Glomerular endothelial cell (primary cell): Measurements from ENCODE around the gene CADPS2. TPM values are rescaled to one million over a fixed set of nuclear protein-coding genes. Genes with fewer than 3 reads are reported as not detected.

Experiments used
- DNase-seq: peaks from one replicate; pipeline ENCODE4 v3.0.0-alpha.2; 2011; ENCODE audit warnings: low read depth, low spot score; ENCODE audit errors: extremely low read depth
- total RNA-seq: library from RNA; depleted of rRNA; stranded (reverse); fragments of >200 nt; gene quantifications from 2 replicates; pipeline ENCODE4 v1.2.3, GENCODE V29; 2015

Gene CADPS2
- total RNA-seq: 12.4 and 13.8 TPM in 2 replicates

GRCh38 chr7:122886357-122887081 is at the start of gene CADPS2:
CADPS2 (minus strand) TSS chr7:122886460; CDS start chr7:122886337, 123 bp downstream.
- peak; percentile 36 for DNase-seq

- no peak for DNase-seq
These were observed 49.4 kb upstream of the CADPS2 start for GRCh38 chr7:122935620-122936019.

DNA sequence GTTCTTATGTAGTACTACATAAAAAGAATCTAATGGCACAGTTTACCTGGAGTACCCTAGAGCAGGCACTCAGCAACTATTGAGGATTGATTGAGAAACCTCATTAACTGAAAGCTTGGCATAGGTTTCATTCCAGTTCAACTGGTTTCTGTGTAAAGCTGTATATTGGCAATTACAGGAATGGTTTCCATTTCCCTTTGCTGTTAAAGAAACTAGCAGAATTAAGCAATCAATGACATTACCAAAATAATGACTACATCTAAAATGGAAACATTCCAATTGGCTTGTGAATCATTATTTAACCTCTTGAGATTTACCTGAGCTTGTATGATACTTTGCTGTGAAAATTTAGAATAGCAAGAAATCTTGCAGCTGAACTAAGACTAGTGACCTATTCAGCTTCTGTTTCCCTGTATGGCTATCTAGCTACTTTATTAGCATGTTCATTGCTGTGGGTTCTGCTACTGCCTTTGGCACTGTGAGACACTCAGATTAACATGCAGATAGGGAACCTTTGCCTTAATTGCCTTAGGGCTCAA is 33.5 kb upstream of the CADPS2 start:
- DNase-seq: no peak

GRCh38 chr7:122914812-122915211 is 28.6 kb upstream of the CADPS2 start:
- no peak for DNase-seq

DNA sequence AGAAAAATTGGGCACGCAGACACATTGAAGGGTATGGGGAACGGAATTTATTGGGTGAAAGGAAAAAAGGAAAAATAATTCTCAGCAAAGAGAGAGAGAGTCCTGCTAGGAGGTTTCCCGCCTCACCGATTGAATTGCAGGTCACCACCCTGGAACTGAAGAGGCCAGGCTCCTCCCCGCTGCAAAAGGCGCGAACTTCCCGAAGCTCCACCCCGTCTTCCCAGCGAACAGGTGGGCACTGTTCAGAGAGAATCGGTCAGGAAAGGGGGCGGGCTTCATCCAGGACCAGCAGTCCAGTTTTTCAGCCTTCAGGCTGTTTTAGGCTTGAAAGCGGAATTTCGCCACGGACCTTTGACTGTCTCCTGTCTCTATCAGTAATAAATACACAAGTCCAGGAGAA is 27.3 kb upstream of the CADPS2 start:
- DNase-seq: no peak

GRCh38 chr7:122902751-122903495 is 16.7 kb upstream of the CADPS2 start:
- no peak for DNase-seq

DNA sequence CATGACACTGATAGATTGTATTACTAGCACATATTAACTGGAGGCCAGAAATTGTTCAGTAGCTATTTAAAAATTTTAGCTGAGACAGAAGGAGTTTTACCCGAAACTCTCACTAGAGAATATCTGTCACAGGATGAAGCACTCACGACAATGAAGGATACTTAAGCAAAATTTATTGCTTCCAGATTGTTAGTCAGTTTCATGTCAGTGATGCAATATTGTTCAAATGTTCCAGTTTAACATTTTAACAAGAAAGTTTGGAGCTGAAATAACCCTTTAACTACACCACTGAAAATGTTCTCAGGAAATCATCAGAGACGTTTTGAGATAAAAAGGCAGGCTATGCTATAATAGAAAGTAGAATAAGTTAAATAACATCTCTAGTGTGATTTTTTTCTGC is 15.0 kb upstream of the CADPS2 start:
- no peak for DNase-seq

DNA sequence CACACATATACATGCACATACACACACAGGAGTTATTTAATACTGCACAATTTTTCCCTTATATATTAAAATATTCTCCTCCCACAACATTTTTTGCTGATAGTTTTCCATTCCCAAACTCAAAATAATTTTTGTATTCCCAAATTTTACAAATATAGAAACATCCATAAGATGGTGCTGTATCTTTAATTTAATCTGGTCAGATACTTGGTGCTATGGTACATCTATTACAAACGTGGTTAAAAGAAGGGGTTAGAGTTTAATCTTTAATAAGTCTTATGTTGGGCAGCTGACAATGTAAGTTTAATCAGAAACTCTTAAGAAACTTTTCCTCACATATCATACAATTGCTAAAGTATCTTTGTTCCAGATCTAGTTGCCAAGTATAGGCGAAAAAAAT is 10.2 kb upstream of the CADPS2 start:
- no peak for DNase-seq

DNA sequence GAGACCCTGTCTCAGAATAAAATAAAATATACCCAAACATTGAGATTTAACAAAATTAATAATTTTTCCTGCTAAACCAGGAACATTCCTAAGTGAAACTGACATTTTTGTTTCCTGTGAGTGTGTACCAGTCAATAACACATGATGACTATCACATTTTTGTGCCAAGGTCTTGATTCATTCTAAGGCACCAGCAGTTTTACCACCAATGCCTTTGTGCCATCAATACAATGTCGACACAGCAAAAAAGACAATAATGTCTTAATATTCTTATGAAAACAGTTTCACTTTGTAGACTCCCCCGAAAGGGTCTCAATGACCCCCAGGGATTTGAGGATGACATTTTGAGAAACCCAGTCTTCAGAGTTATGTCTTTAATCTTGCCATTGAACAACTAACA is 7.2 kb upstream of the CADPS2 start:
- DNase-seq: no peak

DNA sequence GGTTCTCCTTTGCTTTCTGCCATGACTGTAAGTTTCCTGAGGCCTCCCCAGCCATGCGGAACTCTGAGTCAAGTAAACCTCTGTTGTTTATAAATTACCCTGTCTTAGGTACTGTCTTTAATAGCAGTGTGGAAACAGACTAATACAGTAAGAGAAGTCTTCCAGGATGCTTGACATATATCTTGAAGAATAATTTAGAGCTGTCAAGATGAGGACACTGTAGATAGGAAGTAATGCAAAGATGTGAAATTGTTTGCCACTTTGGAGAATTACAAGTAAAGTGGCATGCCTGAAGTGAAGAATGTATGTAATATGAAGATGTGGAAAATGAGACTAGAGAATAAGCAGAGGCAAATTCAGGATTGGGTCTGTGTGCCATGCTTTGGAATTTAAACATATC is 2.9 kb upstream of the CADPS2 start:
- DNase-seq: no peak

DNA sequence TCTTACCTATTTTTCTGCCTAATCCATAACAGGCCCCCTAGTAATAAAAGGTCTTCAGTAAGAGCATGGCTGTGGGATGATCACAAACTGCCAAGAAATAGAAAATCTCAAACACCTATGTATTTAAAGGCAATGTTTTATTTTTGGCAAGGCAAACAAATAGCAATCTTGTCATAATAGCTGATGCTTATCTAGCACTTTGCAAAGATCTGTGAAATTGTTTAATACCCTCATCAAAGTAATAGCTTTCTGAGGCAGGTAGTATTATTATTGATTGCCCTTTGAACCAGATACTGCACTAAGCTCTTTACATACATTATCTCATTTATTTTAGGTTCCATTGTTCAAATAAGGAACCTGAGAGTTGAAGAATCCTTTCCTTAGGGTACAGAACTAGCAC is 1.6 kb upstream of the CADPS2 start:
- DNase-seq: no peak

DNA sequence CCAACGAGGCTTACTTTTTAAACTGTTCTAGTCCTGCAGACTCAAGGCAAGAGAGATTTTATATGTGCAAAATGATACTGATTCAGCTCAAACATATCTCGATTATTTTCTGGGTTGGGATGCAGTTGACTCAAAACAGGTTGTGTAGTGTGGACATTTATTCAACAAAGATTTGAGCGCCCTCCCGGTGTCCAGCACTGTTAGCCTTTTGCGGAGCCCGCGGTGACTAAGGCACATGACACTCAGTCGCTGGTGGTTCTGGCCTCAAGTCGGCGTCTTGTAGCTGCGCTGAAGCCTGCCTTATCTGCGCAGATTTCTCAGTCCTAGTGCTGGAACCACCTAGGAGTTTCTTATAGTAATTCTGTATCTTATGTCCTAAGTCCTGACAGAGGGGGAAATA is 938 bp upstream of the CADPS2 start:
- DNase-seq: peak; percentile 36

GRCh38 chr7:122885583-122886356 is 490 bp downstream of the CADPS2 start:
- no peak for DNase-seq

- no peak for DNase-seq
These were observed 2.1 kb downstream of the CADPS2 start for GRCh38 chr7:122884186-122884585.

- DNase-seq: no peak
These were observed 3.1 kb downstream of the CADPS2 start for GRCh38 chr7:122883049-122883680.

DNA sequence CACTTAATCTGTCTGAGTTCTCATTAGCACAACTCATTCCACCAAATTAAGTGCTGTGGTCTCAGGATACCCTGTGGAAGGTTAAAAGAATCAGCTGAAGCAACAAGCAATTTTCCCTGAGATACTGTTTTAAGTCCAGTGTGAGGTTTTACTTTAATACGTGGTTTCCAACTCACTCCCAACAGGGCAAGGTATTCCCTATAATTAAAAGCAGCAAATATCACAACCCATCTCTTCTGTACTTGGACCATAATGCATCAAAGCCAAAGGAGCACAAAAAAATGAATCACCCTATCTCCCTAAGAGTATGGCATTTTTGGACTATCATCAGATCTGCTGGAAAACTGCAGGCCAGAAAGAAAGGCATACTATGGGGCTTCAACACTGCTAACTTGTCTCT is 4.9 kb downstream of the CADPS2 start:
- DNase-seq: no peak

GRCh38 chr7:122869260-122869659 is 17.0 kb downstream of the CADPS2 start:
- no peak for DNase-seq

DNA sequence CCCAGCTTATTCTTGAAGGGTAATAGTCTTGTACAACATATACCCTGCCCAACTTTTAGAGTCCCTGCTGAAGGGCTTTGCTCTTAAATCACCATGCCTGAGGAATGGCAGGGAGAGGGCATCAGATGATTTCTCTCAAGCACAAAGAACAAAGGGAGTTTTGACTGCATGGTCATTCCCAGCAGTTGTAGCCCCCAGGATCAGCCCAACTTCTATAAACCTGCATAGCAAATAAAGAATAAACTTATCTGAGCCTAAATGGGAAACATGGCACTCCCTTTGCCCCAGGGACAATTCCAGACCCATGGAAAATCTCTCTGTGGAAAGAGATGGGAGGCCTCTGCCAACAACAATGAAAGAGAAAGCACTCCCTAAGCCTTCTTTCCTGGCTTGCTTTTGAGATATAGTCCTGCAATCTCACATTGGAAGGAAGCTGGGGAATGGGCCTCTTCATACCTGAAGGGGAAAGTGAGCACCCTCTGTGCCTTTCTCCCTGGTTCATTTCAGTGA is 18.7 kb downstream of the CADPS2 start:
- no peak for DNase-seq

GRCh38 chr7:122864838-122865237 is 21.4 kb downstream of the CADPS2 start:
- DNase-seq: no peak

DNA sequence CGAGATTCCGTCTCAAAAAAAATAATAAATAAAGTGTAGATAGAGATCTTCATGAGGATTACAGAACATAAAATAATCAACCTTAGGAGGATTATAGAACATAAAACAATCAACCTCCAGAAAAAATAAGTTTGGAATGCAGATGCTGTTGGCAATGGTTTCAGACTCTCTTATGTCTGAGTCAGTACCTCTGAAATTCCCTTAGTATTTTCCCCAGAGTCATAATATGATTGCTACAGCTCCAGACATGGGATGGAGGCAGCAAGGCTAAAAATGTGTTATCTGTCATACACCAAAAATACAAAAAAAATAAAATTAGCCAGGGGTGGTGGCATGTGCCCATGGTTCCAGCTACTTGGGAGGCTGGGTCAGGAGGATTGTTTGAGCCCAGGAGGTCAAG is 22.2 kb downstream of the CADPS2 start:
- no peak for DNase-seq

- no peak for DNase-seq
These were observed 27.9 kb downstream of the CADPS2 start for GRCh38 chr7:122858320-122858719.
